Gastroesophageal sphincter (tissue), 4 donors: ENCODE data around the gene LRP11. TPM values are rescaled to one million over a fixed set of nuclear protein-coding genes. Genes with fewer than 3 reads are reported as not detected.
"Not testable (repeated sequence)": the region's sequence is repeated elsewhere in the genome, so short reads cannot be mapped to it uniquely, and the experiment has no call there.

Experiments used
- ATAC-seq: fragments of 150-250 bp; one replicate; pipeline ENCODE4 v1.9.1; 2016; ENCODE audit warnings: mild to moderate bottlenecking, moderate library complexity
- H3K27ac ChIP-seq, 4 donors: fragments of 200-600 bp; sonication (generic) in 3 of 4; 1 replicate in 3 of 4; 2 replicates in 1 of 4; pipeline ENCODE4 v1.5.1; 2016 to 2019
- H3K27me3 ChIP-seq: fragments of 200-600 bp; sonication (generic); one replicate; pipeline ENCODE4 v1.5.1; 2019
- H3K36me3 ChIP-seq, 2 donors: fragments of 200-600 bp; sonication (generic); one replicate each; pipeline ENCODE4 v1.5.1; 2019; ENCODE audit warnings: control low read depth in 1 of 2
- H3K4me1 ChIP-seq, 3 donors: fragments of 200-600 bp; sonication (generic); 1 replicate in 2 of 3; 2 replicates in 1 of 3; pipeline ENCODE4 v1.5.1; 2016 to 2019; ENCODE audit warnings: control low read depth in 2 of 3
- H3K4me3 ChIP-seq, 2 donors: fragments of 200-600 bp; sonication (generic); one replicate each; pipeline ENCODE4 v1.5.1; 2019; ENCODE audit warnings: mild to moderate bottlenecking in 1 of 2, moderate library complexity in 1 of 2
- H3K9me3 ChIP-seq, 3 donors: fragments of 200-600 bp; sonication (generic); one replicate each; pipeline ENCODE4 v1.5.1; 2017 to 2019; ENCODE audit warnings: control low read depth in 2 of 3
- CTCF ChIP-seq, 4 experiments: fragments of 200-600 bp in 2 of 4; fragments of 450-650 bp in 2 of 4; sonication (generic) in 1 of 4; IDR thresholded peaks; one replicate each; pipeline ENCODE4 v1.5.1; 2017 to 2019; ENCODE audit warnings: antibody characterized with exemption in 4 of 4, mild to moderate bottlenecking in 2 of 4, moderate library complexity in 2 of 4
- EP300 ChIP-seq: sonication (generic); formaldehyde crosslinking; IDR thresholded peaks from one replicate; pipeline ENCODE4 v1.6.1; 2017; ENCODE audit warnings: antibody characterized with exemption, mild to moderate bottlenecking
- POLR2A ChIP-seq, 2 donors: fragments of 450-650 bp; IDR thresholded peaks; one replicate each; pipeline ENCODE4 v1.6.1; 2017; ENCODE audit warnings: antibody characterized with exemption in 2 of 2, mild to moderate bottlenecking in 2 of 2, moderate library complexity in 1 of 2
- POLR2AphosphoS5 ChIP-seq: sonication (generic); formaldehyde crosslinking; IDR thresholded peaks from one replicate; pipeline ENCODE4 v1.6.1; 2017; ENCODE audit warnings: antibody characterized with exemption
- WGBS, 2 donors: methylation state at CpG; one replicate each; pipeline ENCODE4 v1.1.5; 2018; ENCODE audit warnings: low coverage in 1 of 2; 5-methylcytosine and 5-hydroxymethylcytosine counted together
- total RNA-seq, 4 donors: library from RNA; depleted of rRNA; stranded (reverse); fragments of >200 nt; gene quantifications; one replicate each; pipeline ENCODE4 v1.1.0, GENCODE V29; 2016

Gene LRP11
- total RNA-seq, 4 donors from 2014 or later: 17.9 to 33.3 (median 29.6) TPM

DNA sequence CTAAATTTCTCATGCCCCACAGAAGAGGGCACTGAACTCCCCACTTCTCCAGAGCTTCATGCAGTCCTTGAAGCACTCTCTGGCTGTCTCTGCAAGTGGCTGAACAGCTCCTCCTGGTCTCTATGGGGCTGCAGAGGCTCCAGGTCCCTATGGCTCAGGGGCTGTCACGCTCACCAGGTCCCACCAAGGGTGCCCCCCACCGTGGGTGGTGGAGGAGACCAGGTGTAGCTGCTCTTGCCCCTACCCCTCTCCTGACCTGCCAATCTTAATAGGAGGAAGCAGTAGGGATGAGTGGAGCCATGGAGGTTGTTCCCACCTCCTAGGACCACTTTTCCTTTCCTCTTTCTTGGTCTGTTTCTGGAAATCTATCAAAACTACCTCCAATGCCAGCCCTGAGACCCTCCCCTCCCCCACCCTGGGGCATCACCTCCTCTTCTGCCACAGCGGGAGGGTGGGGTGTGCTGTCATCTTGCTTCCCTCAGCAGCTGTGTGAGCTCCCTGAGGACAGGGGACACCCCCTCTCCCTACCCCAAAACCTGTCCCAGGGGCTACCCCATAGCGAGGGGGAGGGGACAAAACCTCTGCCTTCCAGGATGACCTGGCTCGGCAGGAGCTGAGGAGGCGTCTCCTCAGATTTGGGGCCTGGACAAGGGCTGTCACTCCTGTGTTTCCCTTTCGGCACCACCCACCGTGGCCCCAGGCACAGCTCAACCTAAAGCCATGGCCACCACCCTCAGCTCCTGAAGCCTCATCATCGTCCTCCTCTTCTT is 45.7 kb upstream of the LRP11 start:
- H3K27ac ChIP-seq: no peak overlapping the region
- no peaks in the 10 kb centered on the region for H3K27me3 ChIP-seq
- no peak for TF ChIP-seq EP300
- H3K9me3 ChIP-seq: peaks cover 0 to 8% (median 0%) of the 10 kb centered on the region in 3 donors
- no peaks in the 10 kb centered on the region for H3K36me3 ChIP-seq
- WGBS, 2 donors: 100% methylated on average over 1 to 3 of the region's 9 CpGs
- no peak overlapping the region for H3K4me3 ChIP-seq
- peaks cover 0 to 8% (median 0%) of the 10 kb centered on the region in 3 donors for H3K4me1 ChIP-seq
- no peak for ATAC-seq

- ATAC-seq, H3K36me3 ChIP-seq, H3K9me3 ChIP-seq, H3K27ac ChIP-seq, H3K4me3 ChIP-seq, H3K27me3 ChIP-seq, H3K4me1 ChIP-seq: not testable (repeated sequence)
- WGBS, 2 donors: 50 to 80% methylated on average over 1 of the region's 4 CpGs
Measured at GRCh38 chr6:149908480-149908879, 44.3 kb upstream of the LRP11 start.

- TF ChIP-seq POLR2A (IDR thresholded peaks at IDR 0.05) (no peak), POLR2AphosphoS5 (no peak), EP300 (no peak), CTCF (IDR thresholded peaks at IDR 0.05) (no peak)
- no peak for ATAC-seq
- H3K4me1 ChIP-seq: peaks cover 0 to 8% (median 0%) of the 10 kb centered on the region in 3 donors
- no peak overlapping the region for H3K4me3 ChIP-seq
- H3K27ac ChIP-seq: no peak overlapping the region
- H3K27me3 ChIP-seq: no peaks in the 10 kb centered on the region
- no peaks in the 10 kb centered on the region for H3K36me3 ChIP-seq
- WGBS, 2 donors: 89 to 100% methylated on average over 2 of the region's 2 CpGs
- peaks cover 0 to 8% (median 0%) of the 10 kb centered on the region in 3 donors for H3K9me3 ChIP-seq
Measured at GRCh38 chr6:149907317-149907716, 43.2 kb upstream of the LRP11 start.

DNA sequence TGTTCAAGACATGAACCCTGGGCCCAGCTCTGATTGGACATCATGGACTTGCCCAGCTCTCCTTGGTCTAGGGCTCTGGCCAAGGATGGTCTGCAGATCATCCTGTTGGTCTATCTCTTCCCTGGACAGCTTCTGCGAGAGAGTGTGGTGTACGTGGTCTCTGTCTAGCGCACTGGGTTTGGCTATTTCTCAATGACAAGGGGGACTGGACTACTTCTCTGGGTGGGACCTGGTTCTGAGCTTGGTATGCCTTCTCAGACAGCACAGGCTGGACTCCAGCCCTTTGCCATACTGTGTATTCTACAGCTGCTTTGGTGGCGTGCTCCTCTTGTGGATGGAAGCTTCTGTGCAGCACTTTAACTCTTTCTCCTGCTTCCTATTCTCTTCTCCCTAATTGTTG is 42.2 kb upstream of the LRP11 start:
- TF ChIP-seq CTCF (IDR thresholded peaks at IDR 0.05) (no peak), EP300 (no peak), POLR2AphosphoS5 (no peak), POLR2A (IDR thresholded peaks at IDR 0.05) (no peak)
- 100% methylated on average over 1 of the region's 4 CpGs; no CpG with 5 or more reads in 1 of the 2 donors for WGBS, 2 donors
- no peak for ATAC-seq
- Histone ChIP-seq H3K9me3 (peaks cover 0 to 8% (median 0%) of the 10 kb centered on the region in 3 donors), H3K27ac (no peak overlapping the region), H3K36me3 (no peaks in the 10 kb centered on the region), H3K4me3 (no peak overlapping the region), H3K27me3 (no peaks in the 10 kb centered on the region), H3K4me1 (peaks cover 0 to 8% (median 0%) of the 10 kb centered on the region in 3 donors)

DNA sequence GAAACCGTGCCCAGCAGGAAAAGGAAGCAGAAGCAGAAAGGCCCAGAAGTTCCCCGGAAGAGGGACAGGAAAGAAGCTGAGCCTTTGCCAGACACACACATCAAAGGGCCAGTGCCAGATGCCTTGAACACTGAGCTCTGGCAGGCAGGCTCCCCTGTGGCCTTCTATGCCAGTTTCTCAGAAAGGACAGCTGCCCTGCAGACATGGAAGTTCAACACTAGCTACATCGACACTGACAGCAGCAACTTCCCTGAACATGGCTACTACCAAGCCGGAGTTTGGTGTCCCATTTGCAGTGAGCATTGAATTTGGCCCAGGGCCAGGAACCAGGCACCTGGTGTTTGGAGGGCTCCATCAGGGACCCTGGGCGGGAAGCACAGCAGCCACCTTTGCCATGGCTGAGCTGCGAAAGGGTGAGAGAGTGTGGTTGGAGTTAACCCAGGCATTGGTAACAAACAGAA is 41.8 kb upstream of the LRP11 start:
- Histone ChIP-seq H3K4me1 (peaks cover 0 to 8% (median 0%) of the 10 kb centered on the region in 3 donors), H3K9me3 (peaks cover 0 to 8% (median 0%) of the 10 kb centered on the region in 3 donors), H3K4me3 (no peak overlapping the region), H3K27me3 (no peaks in the 10 kb centered on the region), H3K36me3 (no peaks in the 10 kb centered on the region), H3K27ac (no peak overlapping the region)
- no peak for ATAC-seq
- no peak for TF ChIP-seq POLR2A (IDR thresholded peaks at IDR 0.05)
- WGBS, 2 donors: 60 to 87% methylated on average over 1 to 2 of the region's 6 CpGs

GRCh38 chr6:149905371-149905910 is 41.3 kb upstream of the LRP11 start:
- no peak for TF ChIP-seq POLR2A (IDR thresholded peaks at IDR 0.05)
- TF ChIP-seq CTCF (IDR thresholded peaks at IDR 0.05): no peak
- no peak for TF ChIP-seq POLR2AphosphoS5
- TF ChIP-seq EP300: no peak
- H3K4me3 ChIP-seq: no peak overlapping the region
- H3K9me3 ChIP-seq: peaks cover 0 to 8% (median 0%) of the 10 kb centered on the region in 3 donors
- no peaks in the 10 kb centered on the region for H3K27me3 ChIP-seq
- no peaks in the 10 kb centered on the region for H3K36me3 ChIP-seq
- peaks cover 0 to 8% (median 0%) of the 10 kb centered on the region in 3 donors for H3K4me1 ChIP-seq
- no peak overlapping the region for H3K27ac ChIP-seq
- WGBS, 2 donors: no CpG with 5 or more reads among the region's 18 CpGs
- ATAC-seq: no peak
